Liver (tissue), 3 donors: Measurements from ENCODE around the gene BECN2.

Experiments used
- EGR1 ChIP-seq, 2 donors: IDR thresholded peaks; 2 replicates each; pipeline ENCODE4 v1.6.1; 2016 to 2018; ENCODE audit warnings: antibody characterized with exemption in 2 of 2, low read depth in 2 of 2
- FOXA1 ChIP-seq: IDR thresholded peaks from 2 replicates; pipeline ENCODE4 v1.6.1; 2016; ENCODE audit warnings: antibody characterized with exemption
- GABPA ChIP-seq, 2 donors: IDR thresholded peaks in 1 of 2; conservative IDR thresholded peaks in 1 of 2; 2 replicates each; pipeline ENCODE4 v1.6.1; 2016; ENCODE audit warnings: antibody characterized with exemption in 2 of 2, mild to moderate bottlenecking in 1 of 2, moderate library complexity in 1 of 2
- RAD21 ChIP-seq, 2 donors: IDR thresholded peaks; 2 replicates each; pipeline ENCODE4 v1.6.1; 2016; ENCODE audit warnings: antibody characterized with exemption in 2 of 2, mild to moderate bottlenecking in 2 of 2
- TAF1 ChIP-seq: conservative IDR thresholded peaks from 2 replicates; pipeline ENCODE4 v1.6.1; 2016; ENCODE audit warnings: antibody characterized with exemption, mild to moderate bottlenecking
- TF ChIP-seq, protein P1 (sequence below): fragments of 150-350 bp; IDR thresholded peaks from 2 replicates; pipeline ENCODE4 v1.5.1; 2017; ENCODE audit warnings: improper control_type of control experiment, low read depth, low read length; ENCODE audit not compliant: missing input control
- TF ChIP-seq, protein P2 (sequence below): IDR thresholded peaks from 2 replicates; pipeline ENCODE4 v1.6.1; 2016; ENCODE audit warnings: antibody characterized with exemption, mild to moderate bottlenecking
- TF ChIP-seq, protein P3 (sequence below): IDR thresholded peaks from 2 replicates; pipeline ENCODE4 v1.6.1; 2016; ENCODE audit warnings: antibody characterized with exemption
- donor health status: healthy.
- donor health status: healthy.

DNA sequence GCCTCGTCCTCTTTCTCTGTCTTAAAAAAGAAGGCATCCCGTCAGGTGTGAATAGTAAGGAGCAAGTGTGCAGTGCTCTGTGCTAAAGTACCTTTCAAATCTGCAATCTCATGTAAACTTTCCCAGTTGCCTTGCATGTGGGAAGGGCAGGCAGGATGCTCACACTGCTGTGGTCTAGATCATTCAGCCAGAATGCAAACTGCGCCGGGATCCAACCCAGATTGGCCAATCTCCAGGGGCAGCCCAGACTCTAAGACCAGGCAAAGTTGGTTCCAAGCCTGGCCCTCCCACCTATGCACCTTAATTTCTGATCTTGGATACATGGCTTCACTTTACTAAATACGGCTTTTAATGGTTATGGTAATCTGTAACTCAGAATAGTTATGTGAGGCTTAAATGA lies 44.5 kb downstream of the BECN2 start:
- no peak for TF ChIP-seq GABPA (IDR thresholded peaks at IDR 0.05 in 1 of 2, conservative IDR thresholded peaks at IDR 0.05 in 1 of 2)
- TF ChIP-seq, protein P1, sequence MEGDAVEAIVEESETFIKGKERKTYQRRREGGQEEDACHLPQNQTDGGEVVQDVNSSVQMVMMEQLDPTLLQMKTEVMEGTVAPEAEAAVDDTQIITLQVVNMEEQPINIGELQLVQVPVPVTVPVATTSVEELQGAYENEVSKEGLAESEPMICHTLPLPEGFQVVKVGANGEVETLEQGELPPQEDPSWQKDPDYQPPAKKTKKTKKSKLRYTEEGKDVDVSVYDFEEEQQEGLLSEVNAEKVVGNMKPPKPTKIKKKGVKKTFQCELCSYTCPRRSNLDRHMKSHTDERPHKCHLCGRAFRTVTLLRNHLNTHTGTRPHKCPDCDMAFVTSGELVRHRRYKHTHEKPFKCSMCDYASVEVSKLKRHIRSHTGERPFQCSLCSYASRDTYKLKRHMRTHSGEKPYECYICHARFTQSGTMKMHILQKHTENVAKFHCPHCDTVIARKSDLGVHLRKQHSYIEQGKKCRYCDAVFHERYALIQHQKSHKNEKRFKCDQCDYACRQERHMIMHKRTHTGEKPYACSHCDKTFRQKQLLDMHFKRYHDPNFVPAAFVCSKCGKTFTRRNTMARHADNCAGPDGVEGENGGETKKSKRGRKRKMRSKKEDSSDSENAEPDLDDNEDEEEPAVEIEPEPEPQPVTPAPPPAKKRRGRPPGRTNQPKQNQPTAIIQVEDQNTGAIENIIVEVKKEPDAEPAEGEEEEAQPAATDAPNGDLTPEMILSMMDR, result no peak
- TF ChIP-seq TAF1, result no peak
- TF ChIP-seq RAD21 (IDR thresholded peaks at IDR 0.05), result no peak
- no peak for TF ChIP-seq FOXA1
- TF ChIP-seq EGR1 (IDR thresholded peaks at IDR 0.05; ENCODE audit: low read depth in 2 of 2), result no peak
- TF ChIP-seq, protein P2, sequence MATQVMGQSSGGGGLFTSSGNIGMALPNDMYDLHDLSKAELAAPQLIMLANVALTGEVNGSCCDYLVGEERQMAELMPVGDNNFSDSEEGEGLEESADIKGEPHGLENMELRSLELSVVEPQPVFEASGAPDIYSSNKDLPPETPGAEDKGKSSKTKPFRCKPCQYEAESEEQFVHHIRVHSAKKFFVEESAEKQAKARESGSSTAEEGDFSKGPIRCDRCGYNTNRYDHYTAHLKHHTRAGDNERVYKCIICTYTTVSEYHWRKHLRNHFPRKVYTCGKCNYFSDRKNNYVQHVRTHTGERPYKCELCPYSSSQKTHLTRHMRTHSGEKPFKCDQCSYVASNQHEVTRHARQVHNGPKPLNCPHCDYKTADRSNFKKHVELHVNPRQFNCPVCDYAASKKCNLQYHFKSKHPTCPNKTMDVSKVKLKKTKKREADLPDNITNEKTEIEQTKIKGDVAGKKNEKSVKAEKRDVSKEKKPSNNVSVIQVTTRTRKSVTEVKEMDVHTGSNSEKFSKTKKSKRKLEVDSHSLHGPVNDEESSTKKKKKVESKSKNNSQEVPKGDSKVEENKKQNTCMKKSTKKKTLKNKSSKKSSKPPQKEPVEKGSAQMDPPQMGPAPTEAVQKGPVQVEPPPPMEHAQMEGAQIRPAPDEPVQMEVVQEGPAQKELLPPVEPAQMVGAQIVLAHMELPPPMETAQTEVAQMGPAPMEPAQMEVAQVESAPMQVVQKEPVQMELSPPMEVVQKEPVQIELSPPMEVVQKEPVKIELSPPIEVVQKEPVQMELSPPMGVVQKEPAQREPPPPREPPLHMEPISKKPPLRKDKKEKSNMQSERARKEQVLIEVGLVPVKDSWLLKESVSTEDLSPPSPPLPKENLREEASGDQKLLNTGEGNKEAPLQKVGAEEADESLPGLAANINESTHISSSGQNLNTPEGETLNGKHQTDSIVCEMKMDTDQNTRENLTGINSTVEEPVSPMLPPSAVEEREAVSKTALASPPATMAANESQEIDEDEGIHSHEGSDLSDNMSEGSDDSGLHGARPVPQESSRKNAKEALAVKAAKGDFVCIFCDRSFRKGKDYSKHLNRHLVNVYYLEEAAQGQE, result no peak
- TF ChIP-seq, protein P3, sequence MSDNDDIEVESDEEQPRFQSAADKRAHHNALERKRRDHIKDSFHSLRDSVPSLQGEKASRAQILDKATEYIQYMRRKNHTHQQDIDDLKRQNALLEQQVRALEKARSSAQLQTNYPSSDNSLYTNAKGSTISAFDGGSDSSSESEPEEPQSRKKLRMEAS, result no peak
